GM18909 (cell line): ENCODE results near the gene RGS18.
"Not testable (repeated sequence)": the region's sequence is repeated elsewhere in the genome, so short reads cannot be mapped to it uniquely, and the experiment has no call there.

ENCODE experiments used
- ATAC-seq: cut with Tn5 transposase; IDR thresholded peaks from one replicate; pipeline ENCODE4 v1.9.1; 2021; ENCODE audit warnings: mild to moderate bottlenecking; ENCODE audit not compliant: unreplicated experiment, poor library complexity

RGS18 gene

GRCh38 chr1:192162376-192162775, 4.1 kb downstream of the RGS18 start:
- ATAC-seq, result no peak

GRCh38 chr1:192165002-192165401, 6.7 kb downstream of the RGS18 start:
- not testable (repeated sequence) for ATAC-seq

GRCh38 chr1:192167011-192167410, 8.7 kb downstream of the RGS18 start:
- ATAC-seq, result no peak

- ATAC-seq, result no peak
These were observed 9.8 kb downstream of the RGS18 start for GRCh38 chr1:192167911-192168700.

- no peak for ATAC-seq
These were observed 10.7 kb downstream of the RGS18 start for GRCh38 chr1:192168964-192169363.

GRCh38 chr1:192170196-192170984, 12.1 kb downstream of the RGS18 start:
- ATAC-seq, result no peak

- no peak for ATAC-seq
These were observed 12.9 kb downstream of the RGS18 start for GRCh38 chr1:192171123-192171522.

- ATAC-seq, result no peak
These were observed 17.7 kb downstream of the RGS18 start for GRCh38 chr1:192175971-192176370.

GRCh38 chr1:192183788-192184187, 25.5 kb downstream of the RGS18 start:
- no peak for ATAC-seq

GRCh38 chr1:192186197-192186596, 27.9 kb downstream of the RGS18 start:
- no peak for ATAC-seq

GRCh38 chr1:192190066-192190465, 31.8 kb downstream of the RGS18 start:
- ATAC-seq, result no peak

- no peak for ATAC-seq
These were observed 43.0 kb downstream of the RGS18 start for GRCh38 chr1:192201303-192201702.

- no peak for ATAC-seq
These were observed 66.1 kb downstream of the RGS18 start for GRCh38 chr1:192224396-192224795.

GRCh38 chr1:192224846-192225245, 66.6 kb downstream of the RGS18 start:
- no peak for ATAC-seq

GRCh38 chr1:192225266-192225665, 67.0 kb downstream of the RGS18 start:
- no peak for ATAC-seq

- ATAC-seq, result no peak
These were observed 67.4 kb downstream of the RGS18 start for GRCh38 chr1:192225703-192226102.

GRCh38 chr1:192227330-192227729, 69.1 kb downstream of the RGS18 start:
- no peak for ATAC-seq

- ATAC-seq, result not testable (repeated sequence)
These were observed 69.7 kb downstream of the RGS18 start for GRCh38 chr1:192227980-192228379.

GRCh38 chr1:192232817-192233417, 74.7 kb downstream of the RGS18 start:
- no peak for ATAC-seq

GRCh38 chr1:192235127-192235526, 76.9 kb downstream of the RGS18 start:
- ATAC-seq, result no peak
